OCI-LY7 (cell line): ENCODE measurements around the gene HCN4. TPM values are rescaled to one million over a fixed set of nuclear protein-coding genes. Genes with fewer than 3 reads are reported as not detected.

Source experiments
- BruUV-seq: library from RNA; stranded (reverse); fragments of 400-500 nt; replicated peaks from 2 replicates; lab custom pipeline; 2021; lab: Mats Ljungman, UMichigan
- CTCF ChIA-PET: fragments of 300-600 bp; sonication (Branson Sonifier 250); formaldehyde crosslinking; loops from one replicate; lab custom pipeline; 2022; ENCODE audit warnings: antibody characterized with exemption; ENCODE audit not compliant: unreplicated experiment; lab: Charles Lee
- POLR2A ChIA-PET: fragments of 300-600 bp; sonication (Branson Sonifier 250); formaldehyde crosslinking; loops from one replicate; lab custom pipeline; 2022; ENCODE audit warnings: antibody characterized with exemption; lab: Charles Lee
- DNase-seq: peaks from one replicate; pipeline ENCODE4 v3.0.0-alpha.2; 2015; ENCODE audit warnings: low spot score
- H2AFZ ChIP-seq: fragments of 200-600 bp; sonication (generic), shearing (Covaris generic); 2 replicates; pipeline ENCODE4 v1.6.1; 2014; ENCODE audit warnings: mild to moderate bottlenecking, antibody characterized with exemption, low read length, moderate library complexity
- H3K27ac ChIP-seq: fragments of 200-600 bp; sonication (generic); 2 replicates; pipeline ENCODE4 v1.5.1; 2014; ENCODE audit warnings: mixed run types, low read depth, mild to moderate bottlenecking, moderate library complexity, low read length, inconsistent platforms; ENCODE audit not compliant: poor library complexity, severe bottlenecking
- H3K36me3 ChIP-seq: fragments of 200-600 bp; sonication (generic); 2 replicates; pipeline ENCODE4 v1.6.1; 2014; ENCODE audit warnings: mild to moderate bottlenecking, antibody characterized with exemption, low read length, moderate library complexity, mixed read lengths; ENCODE audit not compliant: insufficient read depth
- H3K4me1 ChIP-seq: fragments of 200-600 bp; sonication (generic); 2 replicates; pipeline ENCODE4 v1.5.1; 2014; ENCODE audit warnings: mild to moderate bottlenecking, low read length; ENCODE audit not compliant: insufficient read depth, poor library complexity, severe bottlenecking
- H3K4me2 ChIP-seq: fragments of 200-600 bp; sonication (generic); 2 replicates; pipeline ENCODE4 v1.6.1; 2014; ENCODE audit warnings: mild to moderate bottlenecking, low read length
- H3K4me3 ChIP-seq: fragments of 200-600 bp; sonication (generic); 2 replicates; pipeline ENCODE4 v1.5.1; 2014; ENCODE audit warnings: mild to moderate bottlenecking, low read depth, low read length; ENCODE audit not compliant: poor library complexity, severe bottlenecking
- H3K79me2 ChIP-seq: fragments of 200-600 bp; sonication (generic); 2 replicates; pipeline ENCODE4 v1.6.1; 2016; ENCODE audit warnings: low read depth, mild to moderate bottlenecking, low read length, moderate library complexity, mixed read lengths; ENCODE audit not compliant: insufficient read depth
- H3K9me2 ChIP-seq: fragments of 200-600 bp; sonication (generic); 2 replicates; pipeline ENCODE4 v1.6.1; 2016; ENCODE audit warnings: mild to moderate bottlenecking, low read length, mixed read lengths; ENCODE audit not compliant: insufficient read depth
- H3K9me3 ChIP-seq: fragments of 200-600 bp; sonication (generic); 2 replicates; pipeline ENCODE4 v1.6.1; 2014; ENCODE audit warnings: mild to moderate bottlenecking, mixed run types, low read length, mixed read lengths
- H4K20me1 ChIP-seq: fragments of 200-600 bp; sonication (generic); 2 replicates; pipeline ENCODE4 v1.6.1; 2014; ENCODE audit warnings: mild to moderate bottlenecking, antibody characterized with exemption, low read length, moderate library complexity, mixed read lengths; ENCODE audit not compliant: insufficient read depth
- CTCF ChIP-seq: fragments of 200-600 bp; sonication (generic); conservative IDR thresholded peaks from 2 replicates; pipeline ENCODE4 v1.5.1; 2014; ENCODE audit warnings: mild to moderate bottlenecking, antibody characterized with exemption, low read length, moderate library complexity, mixed read lengths
- EZH2phosphoT487 ChIP-seq: fragments of 200-600 bp; sonication (generic); IDR thresholded peaks from 2 replicates; pipeline ENCODE4 v1.6.1; 2018; ENCODE audit warnings: low read depth, borderline replicate concordance, mild to moderate bottlenecking, mixed run types, antibody characterized with exemption, low read length, moderate library complexity, mixed read lengths
- intact Hi-C: fragments of 100-400 bp; cut with micrococcal nuclease; formaldehyde crosslinking; loops from one replicate; pipeline ENCODE4 v1.10.0; 2022; ENCODE audit not compliant: unreplicated experiment
- total RNA-seq, 2 experiments: library from RNA; depleted of rRNA in 1 of 2; stranded (reverse); fragments of >200 nt in 1 of 2; shearing (Covaris generic) in 1 of 2; gene quantifications; 2 replicates each; pipeline ENCODE4 v1.2.3, GENCODE V29; 2014 to 2022

HCN4 gene
- total RNA-seq, 2 experiments from 2014 or later: not detected

GRCh38 chr15:73357999-73358665 is 10.6 kb downstream of the HCN4 start:
- Histone ChIP-seq H3K4me2 (no peak overlapping the region), H3K9me2 (no peaks in the 10 kb centered on the region), H3K9me3 (no peaks in the 10 kb centered on the region), H3K79me2 (no peaks in the 10 kb centered on the region), H4K20me1 (no peaks in the 10 kb centered on the region), H3K36me3 (no peaks in the 10 kb centered on the region), H3K27ac (no peak overlapping the region), H3K4me1 (no peaks in the 10 kb centered on the region), H3K4me3 (no peak overlapping the region), H2AFZ (no peak overlapping the region)
- DNase-seq: no peak
- ChIA-PET POLR2A (no interaction called here), CTCF (no interaction called here)
- intact Hi-C loops: no loop called here
- no TSS peak for BruUV-seq
- TF ChIP-seq CTCF (no peak), EZH2phosphoT487 (no peak)

DNA sequence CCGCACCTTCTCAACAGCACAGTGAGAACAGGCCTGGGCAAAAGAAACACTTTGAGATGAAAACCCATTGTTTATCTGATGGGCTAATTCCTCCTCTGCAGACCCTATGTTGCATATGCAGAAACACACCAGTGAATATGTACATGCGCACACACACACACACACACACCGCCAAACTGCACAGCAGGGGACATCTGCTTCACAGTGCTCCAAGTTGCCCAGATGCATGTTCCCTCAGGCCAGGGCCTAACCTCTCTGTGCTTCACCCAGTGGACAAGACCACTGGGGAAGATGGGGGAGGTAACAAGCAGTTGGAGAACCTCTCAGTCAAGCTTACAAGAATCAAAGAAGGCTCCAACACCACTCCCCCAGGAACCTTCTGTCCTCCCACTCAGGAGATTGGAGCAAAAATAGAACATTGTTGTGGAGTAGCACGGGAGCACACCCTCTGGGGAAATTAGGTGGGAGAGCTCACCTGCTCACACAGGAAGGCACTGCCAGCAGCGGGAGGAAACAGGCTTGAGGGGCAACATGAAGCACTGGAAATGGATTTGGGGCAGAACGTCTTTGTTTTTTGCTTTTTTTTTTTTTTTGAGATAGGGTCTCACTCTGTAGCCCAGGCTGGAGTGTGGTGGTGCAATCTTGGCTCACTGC is 13.0 kb downstream of the HCN4 start:
- ChIA-PET POLR2A (no interaction called here), CTCF (interaction anchor here (0.5 kb wide), 1 partner anchor 1227 kb away, joined by 4 read pairs; no protein-coding TSS in a partner anchor)
- no peak for DNase-seq
- Histone ChIP-seq H3K9me3 (no peaks in the 10 kb centered on the region), H3K36me3 (no peaks in the 10 kb centered on the region), H4K20me1 (no peaks in the 10 kb centered on the region), H2AFZ (no peak overlapping the region), H3K4me3 (no peak overlapping the region), H3K79me2 (no peaks in the 10 kb centered on the region), H3K4me2 (no peak overlapping the region), H3K9me2 (no peaks in the 10 kb centered on the region), H3K4me1 (no peaks in the 10 kb centered on the region), H3K27ac (no peak overlapping the region)
- TF ChIP-seq CTCF (no peak), EZH2phosphoT487 (no peak)
- intact Hi-C loops: no loop called here
- no TSS peak for BruUV-seq

- ChIA-PET POLR2A (no interaction called here), CTCF (no interaction called here)
- Histone ChIP-seq H3K9me3 (no peaks in the 10 kb centered on the region), H3K36me3 (no peaks in the 10 kb centered on the region), H2AFZ (no peak overlapping the region), H3K79me2 (no peaks in the 10 kb centered on the region), H3K4me1 (no peaks in the 10 kb centered on the region), H3K4me2 (no peak overlapping the region), H3K9me2 (no peaks in the 10 kb centered on the region), H4K20me1 (no peaks in the 10 kb centered on the region), H3K4me3 (no peak overlapping the region), H3K27ac (no peak overlapping the region)
- no peak for DNase-seq
- no TSS peak for BruUV-seq
- intact Hi-C loops: no loop called here
- TF ChIP-seq CTCF: no peak
- TF ChIP-seq EZH2phosphoT487: no peak
Observed at GRCh38 chr15:73354241-73354640, 14.5 kb downstream of the HCN4 start.
